ENCODE data around the gene MON1A. TPM values are rescaled to one million over a fixed set of nuclear protein-coding genes. Genes with fewer than 3 reads are reported as not detected.

Gene MON1A
- total and polyA plus RNA-seq, 2 of the 8 experiments (the other 6 are each of a cell fraction or from before 2014, with no cell fraction given) = 10.3 to 14.1 TPM

GRCh38 chr3:49955636-49956035, 26.0 kb upstream of the MON1A start:
- Histone ChIP-seq H3K14ac (ENCODE audit: insufficient read length) (no peak overlapping the region), H4K20me1 (replicated peaks in 1 of 2; ENCODE audit: control insufficient read depth in 1 of 2, insufficient read depth in 2 of 2, low read length in 2 of 2) (peaks cover 0 to 5% of the 10 kb centered on the region in 2 experiments), H3K9ac (replicated peaks in 1 of 4; ENCODE audit: extremely low read depth in 1 of 4, low read depth in 3 of 4, low read length in 3 of 4) (no peak overlapping the region), H4K8ac (ENCODE audit: extremely low read depth, insufficient read depth, low read length) (no peak overlapping the region), H3K4me1 (replicated peaks in 1 of 4; ENCODE audit: control insufficient read depth in 3 of 4, insufficient read depth in 4 of 4, low read length in 3 of 4) (no peaks in the 10 kb centered on the region), H2AFZ (ENCODE audit: low read length) (no peak overlapping the region), H3K4ac (replicated peaks; ENCODE audit: insufficient read length, low read depth, low read length) (no peak overlapping the region), H2AK5ac (ENCODE audit: low read depth, low read length) (no peak overlapping the region), H3K27me3 (replicated peaks in 1 of 4; ENCODE audit: control insufficient read depth in 3 of 4, extremely low read depth in 1 of 4, insufficient read depth in 3 of 4, low read length in 3 of 4) (no peaks in the 10 kb centered on the region), H2BK120ac (replicated peaks; ENCODE audit: low read depth, low read length) (no peak overlapping the region), H2BK20ac (ENCODE audit: low read length) (no peak overlapping the region), H3K23me2 (ENCODE audit: low read depth, low read length) (no peaks in the 10 kb centered on the region), H3K79me2 (ENCODE audit: control insufficient read depth in 1 of 2, insufficient read depth in 2 of 2, low read length in 2 of 2) (peaks cover 4 to 78% of the 10 kb centered on the region in 2 experiments; a peak in 3 of 4 replicates), H3K23ac (ENCODE audit: insufficient read length) (no peak overlapping the region), H3K4me2 (ENCODE audit: insufficient read depth in 1 of 2, low read depth in 2 of 2, low read length in 2 of 2) (no peak overlapping the region), H3K4me3 (ENCODE audit: extremely low read depth in 1 of 4, insufficient read depth in 2 of 4, low read depth in 3 of 4, low read length in 4 of 4) (no peak overlapping the region), H4K5ac (ENCODE audit: insufficient read length, low read depth, low read length) (no peak overlapping the region), H3K56ac (replicated peaks; ENCODE audit: insufficient read length, low read depth, low read length) (no peak overlapping the region), H3K18ac (ENCODE audit: extremely low read depth, low read length) (no peak overlapping the region), H2BK12ac (ENCODE audit: low read depth, low read length) (no peak overlapping the region), H3K27ac (ENCODE audit: low read depth, low read length) (no peak overlapping the region), H3K79me1 (ENCODE audit: low read depth, low read length) (peaks cover 8% of the 10 kb centered on the region; the same call in 1 of the 2 replicates), H3K36me3 (ENCODE audit: control insufficient read depth in 2 of 4, insufficient read depth in 4 of 4, low read length in 3 of 4) (no peaks in the 10 kb centered on the region), H2BK15ac (ENCODE audit: low read length) (no peak overlapping the region), H2BK5ac (ENCODE audit: low read depth, low read length) (no peak overlapping the region), H3K9me3 (ENCODE audit: insufficient read depth in 2 of 2, low read depth in 1 of 2, low read length in 1 of 2) (no peaks in the 10 kb centered on the region), H4K91ac (replicated peaks; ENCODE audit: insufficient read length, low read length) (no peak overlapping the region)
- CTCF ChIA-PET (ENCODE audit: partially characterized antibody) = interaction anchor here (0.9 kb wide), 1 partner anchor 47 kb away, joined by 5 read pairs; no protein-coding TSS in a partner anchor
- TF ChIP-seq CEBPB (IDR thresholded peaks at IDR 0.05; ENCODE audit: low read depth, low read length) (no peak), KDM1A (IDR thresholded peaks at IDR 0.05; ENCODE audit: borderline replicate concordance, low read length) (no peak), BRCA1 (IDR thresholded peaks at IDR 0.05; ENCODE audit: low read depth, low read length) (no peak), YY1 (IDR thresholded peaks at IDR 0.05; ENCODE audit: low read depth, low read length) (no peak), NANOG (IDR thresholded peaks at IDR 0.05; ENCODE audit: insufficient read depth, low read depth, low read length, poor library complexity, severe bottlenecking) (no peak)
- WGBS, 2 experiments (ENCODE audit: extremely low coverage in 1 of 2, insufficient coverage in 1 of 2, insufficient read length in 1 of 2, insufficient replicate concordance in 2 of 2, low coverage in 1 of 2, low lambda C conversion rate in 2 of 2, missing lambda C conversion rate in 1 of 2) = 97% methylated on average over 3 of the region's 3 CpGs; no CpG with 5 or more reads in 1 of the 2 experiments
- POLR2A ChIA-PET (ENCODE audit: partially characterized antibody) = interaction anchor here (0.6 to 1.9 kb wide), 5 partner anchors 9 to 548 kb away, joined by 3 to 7 read pairs (median 3); partner anchors contain the start of genes MON1A and RBM6
- DNase-seq (ENCODE audit: low read depth in 1 of 2, low spot score in 2 of 2) (no peak), FAIRE-seq (no peak)
